Caco-2 (cell line): ENCODE data around the gene TRABD2A. TPM values are rescaled to one million over a fixed set of nuclear protein-coding genes. Genes with fewer than 3 reads are reported as not detected.

ENCODE experiments used
- BruUV-seq: library from RNA; stranded (reverse); fragments of 400-500 nt; replicated peaks from 2 replicates; lab custom pipeline; 2021; lab: Mats Ljungman, UMichigan
- CTCF ChIA-PET: fragments of 300-600 bp; sonication (Branson Sonifier 250); formaldehyde crosslinking; loops from one replicate; lab custom pipeline; 2022; ENCODE audit warnings: antibody characterized with exemption; lab: Charles Lee
- POLR2A ChIA-PET: fragments of 300-600 bp; sonication (Branson Sonifier 250); formaldehyde crosslinking; loops from one replicate; lab custom pipeline; 2022; ENCODE audit warnings: antibody characterized with exemption; lab: Charles Lee
- DNase-seq, 2 experiments: peaks; one replicate each; pipeline versions ENCODE4 v3.0.0 to v3.0.0-alpha.2; 2020 to 2022
- H3K27me3 ChIP-seq: replicated peaks from 2 replicates; pipeline ENCODE4 v1.6.0; 2011; ENCODE audit warnings: low read length; ENCODE audit not compliant: control insufficient read depth, insufficient read depth
- H3K36me3 ChIP-seq: 2 replicates; pipeline ENCODE4 v1.5.1; 2011; ENCODE audit warnings: low read length; ENCODE audit not compliant: control insufficient read depth, insufficient read depth
- H3K4me1 ChIP-seq: fragments of 250-450 bp; sonication (Bioruptor Pico); 2 replicates; pipeline ENCODE4 v1.5.1; 2020; ENCODE audit warnings: mild to moderate bottlenecking
- H3K4me3 ChIP-seq: 2 replicates; pipeline ENCODE4 v1.5.1; 2011; ENCODE audit warnings: low read depth, mild to moderate bottlenecking, control low read depth, low read length
- H3K9me3 ChIP-seq: fragments of 250-450 bp; sonication (Bioruptor Pico); 2 replicates; pipeline ENCODE4 v1.5.1; 2020; ENCODE audit warnings: mild to moderate bottlenecking, moderate library complexity
- H3K27ac Mint-ChIP-seq: one replicate; pipeline ENCODE4 v1.8.0; 2022; ENCODE audit warnings: mixed read lengths; ENCODE audit not compliant: unreplicated experiment
- H3K27me3 Mint-ChIP-seq: one replicate; pipeline ENCODE4 v1.8.0; 2022; ENCODE audit warnings: mixed read lengths; ENCODE audit not compliant: insufficient read depth, unreplicated experiment
- H3K36me3 Mint-ChIP-seq: one replicate; pipeline ENCODE4 v1.8.0; 2022; ENCODE audit warnings: mild to moderate bottlenecking, mixed read lengths; ENCODE audit not compliant: insufficient read depth, unreplicated experiment
- H3K4me1 Mint-ChIP-seq: one replicate; pipeline ENCODE4 v1.8.0; 2022; ENCODE audit warnings: low read depth, mixed read lengths; ENCODE audit not compliant: unreplicated experiment
- H3K4me3 Mint-ChIP-seq: one replicate; pipeline ENCODE4 v1.8.0; 2022; ENCODE audit warnings: mild to moderate bottlenecking, moderate library complexity, mixed read lengths; ENCODE audit not compliant: unreplicated experiment
- H3K9me3 Mint-ChIP-seq: one replicate; pipeline ENCODE4 v1.8.0; 2022; ENCODE audit warnings: mixed read lengths; ENCODE audit not compliant: unreplicated experiment
- intact Hi-C: fragments of 100-400 bp; cut with micrococcal nuclease; formaldehyde crosslinking; loops from one replicate; pipeline ENCODE4 v1.10.0; 2022; ENCODE audit not compliant: unreplicated experiment
- total RNA-seq: library from RNA; stranded (reverse); gene quantifications from 2 replicates; pipeline ENCODE4 v1.2.3, GENCODE V29; 2022
- TF ChIP-seq, protein P1 (sequence below), 2 experiments: fragments of 200-600 bp in 1 of 2; IDR thresholded peaks; 1 replicate in 1 of 2; 2 replicates in 1 of 2; pipeline versions ENCODE4 v1.5.1 to v1.8.0; 2011 to 2022; ENCODE audit warnings: antibody characterized with exemption in 1 of 2, control low read depth in 1 of 2, inconsistent platforms in 1 of 2, low read depth in 1 of 2, low read length in 1 of 2, mild to moderate bottlenecking in 1 of 2, moderate library complexity in 1 of 2; ENCODE audit not compliant: insufficient read depth in 1 of 2, severe bottlenecking in 1 of 2, unreplicated experiment in 1 of 2

TRABD2A gene
- total RNA-seq, 1 experiment from 2014 or later, result 1.4 TPM

DNA sequence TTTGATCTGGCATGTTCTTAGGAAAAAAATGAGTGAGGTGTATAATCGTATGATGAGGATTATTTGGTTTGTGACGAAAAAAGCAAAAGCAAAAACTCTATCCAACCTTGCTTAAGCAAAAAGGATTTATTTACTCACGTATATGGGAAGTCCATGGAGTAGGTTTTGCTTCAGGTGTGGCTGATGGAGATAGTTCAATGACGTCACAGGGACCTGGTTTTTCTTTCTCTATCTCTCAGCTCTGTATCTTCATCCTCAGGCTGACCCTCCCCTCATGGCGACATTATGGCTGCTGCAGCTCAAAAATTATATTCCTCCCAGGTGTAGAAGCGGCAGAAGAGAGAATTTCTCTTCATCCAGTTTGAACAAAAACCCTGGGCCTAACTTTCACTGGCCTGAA, 33.5 kb upstream of the TRABD2A start:
- Mint-ChIP-seq H3K4me3 (no peak overlapping the region), H3K36me3 (peaks cover 12% of the 10 kb centered on the region), H3K27me3 (no peaks in the 10 kb centered on the region), H3K4me1 (peaks cover 2% of the 10 kb centered on the region), H3K9me3 (peaks cover 11% of the 10 kb centered on the region), H3K27ac (no peak overlapping the region)
- ChIA-PET POLR2A (no interaction called here), CTCF (no interaction called here)
- Histone ChIP-seq H3K9me3 (no peaks in the 10 kb centered on the region), H3K4me1 (peaks cover 2% of the 10 kb centered on the region), H3K36me3 (no peaks in the 10 kb centered on the region), H3K27me3 (no peaks in the 10 kb centered on the region), H3K4me3 (no peak overlapping the region)
- BruUV-seq, result no TSS peak
- no peak for DNase-seq
- intact Hi-C loops, result no loop called here
- TF ChIP-seq, protein P1, sequence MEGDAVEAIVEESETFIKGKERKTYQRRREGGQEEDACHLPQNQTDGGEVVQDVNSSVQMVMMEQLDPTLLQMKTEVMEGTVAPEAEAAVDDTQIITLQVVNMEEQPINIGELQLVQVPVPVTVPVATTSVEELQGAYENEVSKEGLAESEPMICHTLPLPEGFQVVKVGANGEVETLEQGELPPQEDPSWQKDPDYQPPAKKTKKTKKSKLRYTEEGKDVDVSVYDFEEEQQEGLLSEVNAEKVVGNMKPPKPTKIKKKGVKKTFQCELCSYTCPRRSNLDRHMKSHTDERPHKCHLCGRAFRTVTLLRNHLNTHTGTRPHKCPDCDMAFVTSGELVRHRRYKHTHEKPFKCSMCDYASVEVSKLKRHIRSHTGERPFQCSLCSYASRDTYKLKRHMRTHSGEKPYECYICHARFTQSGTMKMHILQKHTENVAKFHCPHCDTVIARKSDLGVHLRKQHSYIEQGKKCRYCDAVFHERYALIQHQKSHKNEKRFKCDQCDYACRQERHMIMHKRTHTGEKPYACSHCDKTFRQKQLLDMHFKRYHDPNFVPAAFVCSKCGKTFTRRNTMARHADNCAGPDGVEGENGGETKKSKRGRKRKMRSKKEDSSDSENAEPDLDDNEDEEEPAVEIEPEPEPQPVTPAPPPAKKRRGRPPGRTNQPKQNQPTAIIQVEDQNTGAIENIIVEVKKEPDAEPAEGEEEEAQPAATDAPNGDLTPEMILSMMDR (IDR thresholded peaks at IDR 0.05; ENCODE audit: insufficient read depth in 1 of 2, low read depth in 1 of 2, low read length in 1 of 2, severe bottlenecking in 1 of 2, unreplicated experiment in 1 of 2), result no peak

DNA sequence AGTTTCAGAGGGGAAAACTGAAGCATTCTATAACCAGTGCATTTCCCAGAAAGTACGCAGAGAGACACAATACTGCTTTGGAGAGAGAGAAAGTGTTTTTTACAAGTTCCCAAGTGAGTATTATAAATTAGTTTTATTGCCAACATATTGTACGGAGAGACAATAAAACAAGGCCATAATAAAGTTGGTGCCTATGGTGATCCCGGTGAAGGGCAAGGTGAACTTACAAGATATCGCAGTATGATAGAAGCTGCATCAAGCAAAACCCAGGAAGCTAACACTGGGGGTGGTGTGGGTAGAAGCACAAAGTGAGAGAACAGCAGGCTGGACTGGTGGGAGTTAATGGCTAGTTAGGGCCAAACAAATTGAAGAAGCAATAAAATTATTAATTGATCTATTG, 32.1 kb upstream of the TRABD2A start:
- TF ChIP-seq, protein P1 (IDR thresholded peaks at IDR 0.05; ENCODE audit: insufficient read depth in 1 of 2, low read depth in 1 of 2, low read length in 1 of 2, severe bottlenecking in 1 of 2, unreplicated experiment in 1 of 2), result no peak
- CTCF ChIA-PET, result no interaction called here

DNA sequence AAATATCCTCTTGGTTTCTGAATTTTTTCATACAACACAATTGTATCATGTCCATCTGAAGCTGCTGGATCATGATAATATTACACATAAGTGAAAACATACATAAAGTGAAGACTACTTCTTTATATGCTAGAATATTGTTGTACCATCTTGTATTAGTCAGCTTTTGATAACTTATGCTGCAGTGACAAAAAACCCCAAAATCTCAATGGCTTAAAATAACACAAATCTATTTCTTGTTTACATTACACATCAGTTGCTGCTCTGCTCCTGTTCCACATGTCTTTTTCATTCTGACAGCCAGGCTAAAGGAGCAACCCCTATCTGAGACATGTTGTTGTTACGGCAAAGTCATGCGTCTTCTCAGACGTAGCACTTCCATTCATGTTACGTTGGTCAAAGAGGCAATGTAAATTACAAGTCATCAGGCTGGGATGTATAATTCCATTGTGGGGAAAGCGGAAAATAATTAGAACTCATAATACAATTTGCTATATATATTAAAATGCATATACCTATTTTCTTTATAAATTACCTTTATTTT, 30.3 kb upstream of the TRABD2A start:
- ChIA-PET CTCF (no interaction called here), POLR2A (no interaction called here)
- Mint-ChIP-seq H3K36me3 (peaks cover 36% of the 10 kb centered on the region), H3K4me1 (peaks cover 21% of the 10 kb centered on the region), H3K4me3 (no peak overlapping the region), H3K27ac (no peak overlapping the region), H3K9me3 (peaks cover 22% of the 10 kb centered on the region), H3K27me3 (no peaks in the 10 kb centered on the region)
- TF ChIP-seq, protein P1 (IDR thresholded peaks at IDR 0.05; ENCODE audit: insufficient read depth in 1 of 2, low read depth in 1 of 2, low read length in 1 of 2, severe bottlenecking in 1 of 2, unreplicated experiment in 1 of 2), result no peak
- no peaks in the 10 kb centered on the region for H3K9me3 ChIP-seq
- no TSS peak for BruUV-seq
- no peaks in the 10 kb centered on the region for H3K27me3 ChIP-seq
- H3K4me1 ChIP-seq, result peaks cover 14% of the 10 kb centered on the region
- no peak for DNase-seq
- intact Hi-C loops, result no loop called here
- no peak overlapping the region for H3K4me3 ChIP-seq
- no peaks in the 10 kb centered on the region for H3K36me3 ChIP-seq

More for the DNA sequence above, 32.1 kb upstream of the TRABD2A start:
- Mint-ChIP-seq H3K27me3 (no peaks in the 10 kb centered on the region), H3K9me3 (peaks cover 22% of the 10 kb centered on the region), H3K27ac (no peak overlapping the region), H3K36me3 (peaks cover 18% of the 10 kb centered on the region), H3K4me3 (no peak overlapping the region), H3K4me1 (peaks cover 9% of the 10 kb centered on the region)
- H3K9me3 ChIP-seq, result no peaks in the 10 kb centered on the region
- no peak for DNase-seq
- intact Hi-C loops, result no loop called here
- POLR2A ChIA-PET, result no interaction called here
- H3K36me3 ChIP-seq, result no peaks in the 10 kb centered on the region
- no peak overlapping the region for H3K4me3 ChIP-seq
- no peaks in the 10 kb centered on the region for H3K27me3 ChIP-seq
- no TSS peak for BruUV-seq
- peaks cover 5% of the 10 kb centered on the region; the same call in 1 of the 2 replicates for H3K4me1 ChIP-seq
